Liver (tissue), 9 donors: ENCODE data around the gene OTUD6A. TPM values are rescaled to one million over a fixed set of nuclear protein-coding genes. Genes with fewer than 3 reads are reported as not detected.

ENCODE experiments used
- DNase-seq: peaks from one replicate; pipeline ENCODE4 v3.0.0-alpha.2; 2017; ENCODE audit warnings: low spot score
- H3K27ac ChIP-seq, 2 donors: one replicate each; pipeline ENCODE4 v1.7.0; 2013; ENCODE audit warnings: inconsistent platforms in 2 of 2, low read length in 2 of 2, control low read depth in 1 of 2, low read depth in 1 of 2, mild to moderate bottlenecking in 1 of 2
- H3K27me3 ChIP-seq, 4 donors: one replicate each; pipeline versions ENCODE4 v1.6.1 to v1.7.0; 2013; ENCODE audit warnings: low read length in 3 of 4, inconsistent platforms in 1 of 4, mild to moderate bottlenecking in 1 of 4, moderate library complexity in 1 of 4; ENCODE audit not compliant: control insufficient read depth in 4 of 4, insufficient read depth in 4 of 4
- H3K36me3 ChIP-seq, 4 donors: one replicate each; pipeline versions ENCODE4 v1.6.1 to v1.7.0; 2013; ENCODE audit warnings: low read length in 3 of 4, mild to moderate bottlenecking in 3 of 4, low read depth in 1 of 4, moderate library complexity in 1 of 4; ENCODE audit not compliant: control insufficient read depth in 4 of 4, insufficient read depth in 3 of 4
- H3K4me1 ChIP-seq, 4 donors: one replicate each; pipeline versions ENCODE4 v1.6.1 to v1.7.0; 2013; ENCODE audit warnings: low read length in 3 of 4, mild to moderate bottlenecking in 3 of 4, moderate library complexity in 1 of 4; ENCODE audit not compliant: control insufficient read depth in 4 of 4, insufficient read depth in 4 of 4
- H3K4me3 ChIP-seq, 3 donors: one replicate each; pipeline versions ENCODE4 v1.6.1 to v1.7.0; 2013; ENCODE audit warnings: low read length in 3 of 3, control low read depth in 1 of 3, low read depth in 1 of 3, mild to moderate bottlenecking in 1 of 3
- H3K9ac ChIP-seq, 2 donors: one replicate each; pipeline ENCODE4 v1.7.0; 2013; ENCODE audit warnings: low read length in 2 of 2, mild to moderate bottlenecking in 2 of 2, moderate library complexity in 2 of 2, control low read depth in 1 of 2, low read depth in 1 of 2
- H3K9me3 ChIP-seq, 4 donors: one replicate each; pipeline versions ENCODE4 v1.6.1 to v1.7.0; 2013; ENCODE audit warnings: low read length in 3 of 4; ENCODE audit not compliant: control insufficient read depth in 4 of 4
- ATF3 ChIP-seq: IDR thresholded peaks from 2 replicates; pipeline ENCODE4 v1.6.1; 2016; ENCODE audit warnings: antibody characterized with exemption
- CTCF ChIP-seq: fragments of 150-350 bp; IDR thresholded peaks from 2 replicates; pipeline ENCODE4 v1.5.1; 2017; ENCODE audit warnings: improper control_type of control experiment, low read depth, low read length; ENCODE audit not compliant: missing input control
- EGR1 ChIP-seq, 2 donors: IDR thresholded peaks; 2 replicates each; pipeline ENCODE4 v1.6.1; 2016 to 2018; ENCODE audit warnings: antibody characterized with exemption in 2 of 2, low read depth in 2 of 2
- FOXA2 ChIP-seq: IDR thresholded peaks from 2 replicates; pipeline ENCODE4 v1.6.1; 2016; ENCODE audit warnings: antibody characterized with exemption
- GABPA ChIP-seq, 2 donors: IDR thresholded peaks in 1 of 2; conservative IDR thresholded peaks in 1 of 2; 2 replicates each; pipeline ENCODE4 v1.6.1; 2016; ENCODE audit warnings: antibody characterized with exemption in 2 of 2, mild to moderate bottlenecking in 1 of 2, moderate library complexity in 1 of 2
- NR2F2 ChIP-seq: IDR thresholded peaks from 2 replicates; pipeline ENCODE4 v1.6.1; 2016; ENCODE audit warnings: antibody characterized with exemption
- RAD21 ChIP-seq, 2 donors: IDR thresholded peaks; 2 replicates each; pipeline ENCODE4 v1.6.1; 2016; ENCODE audit warnings: antibody characterized with exemption in 2 of 2, mild to moderate bottlenecking in 2 of 2
- RXRA ChIP-seq, 2 donors: IDR thresholded peaks; 2 replicates each; pipeline ENCODE4 v1.6.1; 2017 to 2018; ENCODE audit warnings: antibody characterized with exemption in 2 of 2, mild to moderate bottlenecking in 1 of 2
- SP1 ChIP-seq: IDR thresholded peaks from 2 replicates; pipeline ENCODE4 v1.6.1; 2018; ENCODE audit warnings: antibody characterized with exemption, mild to moderate bottlenecking
- WGBS: extraction: QIAGEN DNeasy Blood & Tissue Kit; methylation state at CpG from one replicate; pipeline ENCODE4 v1.1.7; 2013; 5-methylcytosine and 5-hydroxymethylcytosine counted together
- polyA plus RNA-seq, 2 donors: library from polyadenylated mRNA; stranded (reverse) in 1 of 2; unstranded in 1 of 2; fragments of 200-250 nt in 1 of 2; fragments of >200 nt in 1 of 2; fragmentation: Nextera tagmentation in 1 of 2; extraction: Ambion mirVana in 1 of 2; gene quantifications; one replicate each; pipeline versions ENCODE4 v1.2.1 to v1.2.3, GENCODE V29; 2013 to 2015
- total RNA-seq, 2 donors: library from RNA; depleted of rRNA; stranded (reverse); fragments of >200 nt; gene quantifications; one replicate each; pipeline ENCODE4 v1.2.3, GENCODE V29; 2014
- donor health status: healthy.
- donor health status: healthy.
- donor health status: healthy.
- donor health status: healthy.
- donor health status: healthy.

Gene OTUD6A
- total and polyA plus RNA-seq, 4 donors, result not detected

- no peak for TF ChIP-seq FOXA2
- WGBS, result 46% methylated on average over 1 of the region's 1 CpG
- Histone ChIP-seq H3K27me3 (no peaks in the 10 kb centered on the region), H3K27ac (no peak overlapping the region), H3K9ac (no peak overlapping the region), H3K9me3 (no peaks in the 10 kb centered on the region), H3K36me3 (no peaks in the 10 kb centered on the region), H3K4me3 (no peak overlapping the region), H3K4me1 (peaks cover 0 to 4% (median under 1%) of the 10 kb centered on the region in 4 donors)
- DNase-seq, result no peak
Measured at GRCh38 chrX:70025464-70025863, 36.8 kb upstream of the OTUD6A start.

GRCh38 chrX:70026112-70026850 lies 36.0 kb upstream of the OTUD6A start:
- no peak for TF ChIP-seq ATF3
- DNase-seq, result no peak
- 73% methylated on average over 1 of the region's 1 CpG for WGBS

GRCh38 chrX:70026851-70027200 lies 35.4 kb upstream of the OTUD6A start:
- Histone ChIP-seq H3K27ac (no peak overlapping the region), H3K27me3 (no peaks in the 10 kb centered on the region), H3K4me3 (no peak overlapping the region), H3K9me3 (no peaks in the 10 kb centered on the region), H3K36me3 (no peaks in the 10 kb centered on the region), H3K9ac (no peak overlapping the region), H3K4me1 (peaks cover 0 to 4% (median under 1%) of the 10 kb centered on the region in 4 donors)
- 65% methylated on average over 4 of the region's 4 CpGs for WGBS
- TF ChIP-seq SP1, result no peak
- TF ChIP-seq RXRA (IDR thresholded peaks at IDR 0.05), result no peak
- TF ChIP-seq NR2F2, result peak; percentile 72
- no peak for DNase-seq

More at GRCh38 chrX:70026112-70026850, 36.0 kb upstream of the OTUD6A start:
- no peaks in the 10 kb centered on the region for H3K27me3 ChIP-seq
- H3K9me3 ChIP-seq, result no peaks in the 10 kb centered on the region
- H3K9ac ChIP-seq, result no peak overlapping the region
- H3K4me3 ChIP-seq, result no peak overlapping the region
- H3K36me3 ChIP-seq, result no peaks in the 10 kb centered on the region
- H3K27ac ChIP-seq, result no peak overlapping the region
- H3K4me1 ChIP-seq, result peaks cover 0 to 4% (median under 1%) of the 10 kb centered on the region in 4 donors

- TF ChIP-seq EGR1 (IDR thresholded peaks at IDR 0.05; ENCODE audit: low read depth in 2 of 2) (no peak), RXRA (IDR thresholded peaks at IDR 0.05) (no peak), SP1 (no peak), GABPA (IDR thresholded peaks at IDR 0.05 in 1 of 2, conservative IDR thresholded peaks at IDR 0.05 in 1 of 2) (no peak), CTCF (no peak), FOXA2 (no peak), RAD21 (IDR thresholded peaks at IDR 0.05) (no peak)
- no peaks in the 10 kb centered on the region for H3K36me3 ChIP-seq
- H3K27ac ChIP-seq, result no peak overlapping the region
- no peaks in the 10 kb centered on the region for H3K4me1 ChIP-seq
- no peak overlapping the region for H3K4me3 ChIP-seq
- WGBS, result 69% methylated on average over 4 of the region's 4 CpGs
- H3K27me3 ChIP-seq, result no peaks in the 10 kb centered on the region
- H3K9ac ChIP-seq, result no peak overlapping the region
- H3K9me3 ChIP-seq, result no peaks in the 10 kb centered on the region
- no peak for DNase-seq
Measured at GRCh38 chrX:70029863-70030262, 32.4 kb upstream of the OTUD6A start.
